Measurements from ENCODE around the gene PDE4A.

DNA sequence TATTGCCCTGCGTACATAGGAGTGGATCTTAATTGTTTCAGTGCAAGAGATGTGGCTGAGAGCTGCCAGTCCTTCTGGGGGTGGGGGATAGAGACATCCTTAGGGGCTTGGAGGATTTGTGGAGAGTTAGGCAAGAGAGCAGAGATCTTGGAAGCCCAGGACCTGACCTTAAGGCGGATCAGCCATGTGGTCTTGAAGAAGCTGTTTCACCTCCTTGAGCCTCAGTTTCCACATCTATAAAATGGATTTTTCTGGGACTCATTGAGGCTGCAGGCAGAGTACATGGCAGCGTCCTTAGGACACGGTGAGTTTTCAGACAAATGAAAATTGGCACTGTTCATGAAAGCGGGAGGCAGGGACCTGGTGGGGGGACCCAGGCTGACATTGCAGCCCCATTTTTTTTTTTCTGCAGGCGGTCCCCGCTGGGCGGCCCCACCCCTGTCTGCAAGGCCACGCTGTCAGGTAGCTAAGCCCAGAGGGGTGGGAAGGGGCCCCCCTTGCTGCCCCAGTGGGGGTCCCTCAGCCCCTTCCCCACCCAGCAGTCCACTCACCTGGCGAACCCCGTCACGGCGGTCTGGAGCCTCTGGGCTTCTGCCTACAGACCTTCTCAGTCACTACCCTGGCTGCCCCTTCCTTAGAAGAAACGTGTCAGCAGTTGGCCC, 30.0 kb downstream of the PDE4A start:
- TF ChIP-seq, protein P1, sequence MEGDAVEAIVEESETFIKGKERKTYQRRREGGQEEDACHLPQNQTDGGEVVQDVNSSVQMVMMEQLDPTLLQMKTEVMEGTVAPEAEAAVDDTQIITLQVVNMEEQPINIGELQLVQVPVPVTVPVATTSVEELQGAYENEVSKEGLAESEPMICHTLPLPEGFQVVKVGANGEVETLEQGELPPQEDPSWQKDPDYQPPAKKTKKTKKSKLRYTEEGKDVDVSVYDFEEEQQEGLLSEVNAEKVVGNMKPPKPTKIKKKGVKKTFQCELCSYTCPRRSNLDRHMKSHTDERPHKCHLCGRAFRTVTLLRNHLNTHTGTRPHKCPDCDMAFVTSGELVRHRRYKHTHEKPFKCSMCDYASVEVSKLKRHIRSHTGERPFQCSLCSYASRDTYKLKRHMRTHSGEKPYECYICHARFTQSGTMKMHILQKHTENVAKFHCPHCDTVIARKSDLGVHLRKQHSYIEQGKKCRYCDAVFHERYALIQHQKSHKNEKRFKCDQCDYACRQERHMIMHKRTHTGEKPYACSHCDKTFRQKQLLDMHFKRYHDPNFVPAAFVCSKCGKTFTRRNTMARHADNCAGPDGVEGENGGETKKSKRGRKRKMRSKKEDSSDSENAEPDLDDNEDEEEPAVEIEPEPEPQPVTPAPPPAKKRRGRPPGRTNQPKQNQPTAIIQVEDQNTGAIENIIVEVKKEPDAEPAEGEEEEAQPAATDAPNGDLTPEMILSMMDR (IDR thresholded peaks at IDR 0.05), result no peak
- no peak for TF ChIP-seq ZFX (IDR thresholded peaks at IDR 0.05; ENCODE audit: borderline replicate concordance)
